GM15510 (cell line): ENCODE data around the gene HEATR5A.
A peak's percentile ranks its signal among the peaks of the same experiment; 100 is the strongest.

ENCODE experiments used
- POLR2A ChIP-seq: IDR thresholded peaks from 3 replicates; pipeline ENCODE4 v1.6.1; 2011; ENCODE audit warnings: borderline replicate concordance; ENCODE audit not compliant: insufficient read length; ENCODE audit errors: extremely low read depth

The HEATR5A gene

DNA sequence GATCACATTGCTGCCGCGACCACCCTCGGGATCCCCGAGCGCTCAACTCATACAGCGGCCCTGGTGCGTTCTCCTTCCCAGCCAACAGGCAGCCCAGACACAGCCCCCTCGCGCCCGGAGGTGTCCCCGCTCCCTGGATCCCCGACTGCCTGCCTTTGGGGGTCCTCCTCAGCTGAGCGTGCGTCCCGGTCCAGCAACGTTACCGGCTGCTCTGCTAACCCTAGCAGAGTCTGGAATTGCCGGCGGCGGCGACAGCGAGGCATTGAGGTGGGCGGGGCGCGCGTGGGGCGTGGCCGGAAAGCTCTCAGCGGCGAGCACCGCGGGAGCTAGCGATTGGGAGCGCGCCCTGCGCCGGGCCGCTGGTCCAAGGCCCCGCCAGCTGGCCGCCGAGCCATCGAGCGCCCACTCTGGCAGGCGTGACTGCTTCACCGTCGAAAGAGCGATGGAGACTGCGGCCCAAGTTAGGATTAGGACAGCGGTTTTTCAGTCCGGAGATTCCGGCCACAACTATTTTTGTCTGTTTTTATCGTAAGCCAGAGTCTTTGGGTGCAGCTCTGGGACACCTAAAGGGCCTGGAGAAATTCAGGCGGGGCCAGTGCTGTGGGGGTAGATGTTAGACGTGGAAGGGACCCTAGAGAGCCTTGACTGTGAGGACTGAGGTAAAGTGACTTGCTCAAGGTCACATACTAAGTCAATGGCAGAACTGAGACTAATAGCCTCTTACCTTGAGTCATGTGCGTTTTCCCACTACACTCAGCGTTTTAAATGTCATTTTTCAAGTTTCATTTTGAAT is at the start of gene HEATR5A:
Gene HEATR5A (minus strand): TSS at position 232 of the 793 bp plus-strand sequence. CDS start 17,575 bp downstream, outside the sequence.
- TF ChIP-seq POLR2A = peak; percentile 99

- no peak for TF ChIP-seq POLR2A
These were observed 46.2 kb upstream of the HEATR5A start for GRCh38 chr14:31466554-31466953.

DNA sequence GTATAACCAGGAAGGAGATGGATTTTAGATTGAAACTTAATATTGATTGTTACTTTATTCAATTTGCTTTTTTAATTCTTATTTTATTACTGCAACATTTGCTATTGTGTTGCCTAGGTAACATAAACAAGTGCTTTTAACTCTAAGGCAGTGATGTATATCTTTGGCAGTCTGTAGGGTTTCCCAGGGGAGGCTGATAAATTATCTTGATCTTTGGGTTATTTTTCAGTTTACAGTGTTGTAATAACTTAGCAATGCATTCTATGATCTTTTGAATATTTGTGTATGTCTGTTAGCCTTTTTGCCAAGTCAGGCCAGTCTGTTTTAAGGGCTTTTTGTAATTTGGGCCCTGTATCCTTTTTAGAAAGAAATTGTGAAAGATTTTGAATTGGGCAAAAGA is 44.8 kb upstream of the HEATR5A start:
- TF ChIP-seq POLR2A = no peak

- TF ChIP-seq POLR2A = no peak
These were observed 41.2 kb upstream of the HEATR5A start for GRCh38 chr14:31461545-31461944.

GRCh38 chr14:31457665-31458659 is 37.6 kb upstream of the HEATR5A start:
- TF ChIP-seq POLR2A = no peak

DNA sequence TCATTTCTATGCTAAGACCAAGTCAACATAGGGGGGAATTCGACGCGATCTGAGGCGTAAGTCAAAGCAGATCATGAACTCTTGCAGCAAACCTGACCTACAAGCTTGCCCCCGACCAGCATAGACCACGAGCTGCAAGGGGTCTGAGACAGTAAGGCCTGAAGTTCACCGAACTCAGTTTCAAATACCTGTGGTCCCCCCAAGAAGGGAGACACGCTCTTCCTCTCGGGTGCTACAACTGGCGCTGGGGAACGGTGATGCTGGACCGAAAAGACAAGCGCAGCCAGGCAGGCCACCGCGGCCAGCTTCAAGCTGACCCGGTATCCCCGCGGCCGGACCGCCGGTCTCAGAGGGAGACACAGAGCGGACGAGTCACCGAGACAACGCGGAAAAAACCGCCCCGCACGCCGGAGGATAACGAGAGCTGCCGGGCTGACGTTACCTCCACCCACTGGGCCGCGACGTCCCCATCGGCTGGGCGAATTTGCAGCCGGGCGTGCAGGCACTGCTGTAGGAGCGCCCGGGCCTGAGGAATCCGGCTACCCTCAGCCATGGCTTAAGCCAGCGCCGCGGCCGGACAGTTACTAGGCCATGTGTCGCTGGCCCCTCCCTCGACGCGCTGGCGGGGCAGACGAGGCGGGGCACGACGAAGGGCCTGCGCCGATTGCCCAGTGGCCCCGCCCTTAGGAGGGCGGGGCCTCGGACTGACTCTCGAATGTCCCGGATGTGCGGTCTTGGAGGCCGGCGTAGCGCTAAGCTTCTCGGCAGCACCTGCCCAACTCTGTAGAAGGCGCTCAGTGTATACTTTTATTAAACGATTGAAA is 36.7 kb upstream of the HEATR5A start, which contains the start of gene DTD2:
Gene DTD2 (minus strand): TSS at position 666 of the 824 bp plus-strand sequence. CDS start 113 bp downstream, at position 553.
- peak; percentile 91 for TF ChIP-seq POLR2A

GRCh38 chr14:31449971-31450610 is 29.7 kb upstream of the HEATR5A start:
- TF ChIP-seq POLR2A = no peak

DNA sequence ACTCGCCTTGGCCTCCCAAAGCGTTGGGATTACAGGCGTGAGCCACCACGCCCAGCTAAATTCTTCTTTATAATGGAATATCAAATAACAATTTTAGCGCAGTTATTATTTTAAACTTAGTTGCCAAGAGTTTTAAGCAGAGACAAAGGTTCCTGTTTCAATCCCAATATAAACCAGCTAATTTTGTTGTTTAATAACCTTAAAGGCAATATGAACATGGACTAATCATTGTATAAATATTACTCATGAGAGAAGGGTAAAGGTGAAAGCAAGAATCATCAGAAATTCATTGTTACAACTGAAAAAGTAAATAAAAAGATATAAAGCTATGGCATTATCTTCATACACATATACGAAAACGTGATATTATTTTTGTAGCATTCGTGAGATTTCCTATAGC is 28.8 kb upstream of the HEATR5A start:
- TF ChIP-seq POLR2A = no peak

DNA sequence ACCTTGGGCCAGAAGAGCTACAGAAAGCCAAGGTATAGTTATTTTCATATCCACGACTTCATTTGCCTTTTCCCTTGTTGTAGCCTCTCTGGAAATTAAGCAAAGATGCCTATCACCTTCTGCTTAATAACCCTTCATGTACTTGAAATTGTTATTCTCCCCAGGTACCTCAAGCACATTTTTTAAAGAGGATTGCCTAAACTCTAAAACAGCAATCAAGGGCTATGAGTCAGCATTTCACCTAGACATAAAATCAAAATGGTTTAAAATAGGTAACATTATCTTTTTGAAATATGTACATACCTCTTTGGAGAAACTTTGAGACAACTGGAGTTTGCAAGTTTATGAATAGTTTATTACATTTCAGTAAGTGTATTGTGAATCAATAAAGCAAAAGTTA is 25.4 kb upstream of the HEATR5A start:
- no peak for TF ChIP-seq POLR2A

GRCh38 chr14:31442284-31442683 is 21.9 kb upstream of the HEATR5A start:
- TF ChIP-seq POLR2A = no peak

DNA sequence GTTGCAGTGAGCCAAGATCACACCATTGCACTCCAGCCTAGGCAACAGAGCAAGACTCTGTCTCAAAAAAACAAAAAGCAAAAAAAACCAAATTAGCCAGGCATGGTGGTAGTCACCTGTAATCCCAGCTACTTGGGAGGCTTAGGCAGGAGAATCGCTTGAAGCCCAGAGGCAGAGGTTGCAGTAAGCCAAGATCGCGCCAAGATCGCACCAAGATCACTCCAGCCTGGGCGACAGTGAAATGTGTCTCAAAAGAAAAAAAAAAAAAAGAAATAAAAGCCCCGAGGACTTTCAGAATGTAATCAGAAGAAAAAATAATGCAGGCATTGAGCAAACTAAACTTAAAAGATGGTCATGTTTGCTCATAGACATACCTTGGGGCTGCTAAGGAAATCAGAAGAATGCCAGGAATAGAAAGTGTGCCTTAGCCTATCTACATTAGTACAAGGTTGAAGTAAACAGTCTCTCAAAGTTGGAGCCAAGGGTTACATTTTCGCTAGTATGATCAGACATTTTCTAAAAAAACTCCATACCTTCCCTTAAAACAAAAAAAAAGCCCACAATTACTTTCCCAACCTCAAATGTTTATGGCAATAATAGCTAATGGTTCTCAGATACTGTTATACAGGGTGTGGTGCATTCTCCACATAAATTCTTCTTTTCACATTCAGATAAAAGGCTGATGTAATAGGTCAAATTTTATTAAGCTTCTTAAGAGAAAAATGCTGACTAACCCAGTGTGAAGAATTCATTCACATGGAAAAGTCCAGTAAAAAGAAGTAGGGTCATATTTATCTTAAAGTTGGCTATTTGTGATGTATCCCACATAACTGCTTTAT is 21.1 kb upstream of the HEATR5A start:
- no peak for TF ChIP-seq POLR2A

DNA sequence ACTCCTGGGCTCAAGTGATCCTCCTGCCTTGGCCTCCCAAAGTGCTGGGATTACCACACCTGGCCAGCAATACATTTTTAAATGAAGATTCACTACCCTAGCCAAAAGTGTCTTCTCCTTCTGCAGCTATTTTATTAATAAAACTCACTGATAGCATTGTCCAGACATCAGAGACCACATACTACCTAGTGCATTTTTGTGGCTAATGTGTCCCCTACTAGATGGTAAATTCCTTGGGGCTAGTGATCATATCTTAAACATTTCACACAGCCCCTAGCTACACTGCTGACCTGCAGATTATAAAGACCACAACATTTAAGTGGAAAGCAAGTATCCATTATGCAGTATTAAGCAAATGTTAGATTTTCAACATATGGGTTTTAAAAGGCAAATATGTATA is 19.9 kb upstream of the HEATR5A start:
- TF ChIP-seq POLR2A = no peak

- no peak for TF ChIP-seq POLR2A
These were observed 19.2 kb upstream of the HEATR5A start for GRCh38 chr14:31439561-31439960.
